ENCODE data around the gene CD9. TPM values are rescaled to one million over a fixed set of nuclear protein-coding genes. Genes with fewer than 3 reads are reported as not detected.
"Not testable (repeated sequence)": the region's sequence is repeated elsewhere in the genome, so short reads cannot be mapped to it uniquely, and the experiment has no call there.

The CD9 gene
- total and polyA plus RNA-seq, 12 donors, result 14.9 to 461 (median 276) TPM

DNA sequence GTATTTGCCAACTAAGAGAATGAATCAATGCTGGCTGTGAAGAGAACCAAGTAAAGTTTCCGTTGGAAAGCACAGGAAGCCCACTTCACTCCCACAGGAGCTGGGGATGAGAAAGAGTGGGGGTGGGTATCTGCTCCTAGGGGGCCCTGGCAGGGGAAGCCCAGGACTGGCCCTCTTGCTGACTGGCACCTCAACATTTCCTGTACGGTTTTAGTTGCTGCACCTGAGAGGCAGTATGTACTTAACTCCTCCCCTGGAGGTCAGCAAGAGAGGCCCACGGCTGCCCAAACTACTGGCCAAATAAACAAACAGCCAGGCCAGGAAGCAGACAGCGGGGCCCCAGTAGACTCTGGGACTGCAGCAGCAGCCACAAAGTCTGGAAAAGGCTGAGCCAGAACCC, 41.9 kb upstream of the CD9 start:
- Histone ChIP-seq H3K4me1 (replicated peaks in 1 of 2) (no peaks in the 10 kb centered on the region), H3K4me3 (no peak overlapping the region), H3K27ac (no peak overlapping the region), H3K36me3 (replicated peaks in 1 of 2) (no peaks in the 10 kb centered on the region), H3K27me3 (no peaks in the 10 kb centered on the region), H3K9me3 (replicated peaks in 1 of 3) (no peaks in the 10 kb centered on the region)
- no peak for DNase-seq
- WGBS, 4 donors, result 57 to 76% (median 66%) methylated on average over 4 of the region's 4 CpGs
- TF ChIP-seq POLR2A (IDR thresholded peaks at IDR 0.05), result no peak
- TF ChIP-seq, protein P1, sequence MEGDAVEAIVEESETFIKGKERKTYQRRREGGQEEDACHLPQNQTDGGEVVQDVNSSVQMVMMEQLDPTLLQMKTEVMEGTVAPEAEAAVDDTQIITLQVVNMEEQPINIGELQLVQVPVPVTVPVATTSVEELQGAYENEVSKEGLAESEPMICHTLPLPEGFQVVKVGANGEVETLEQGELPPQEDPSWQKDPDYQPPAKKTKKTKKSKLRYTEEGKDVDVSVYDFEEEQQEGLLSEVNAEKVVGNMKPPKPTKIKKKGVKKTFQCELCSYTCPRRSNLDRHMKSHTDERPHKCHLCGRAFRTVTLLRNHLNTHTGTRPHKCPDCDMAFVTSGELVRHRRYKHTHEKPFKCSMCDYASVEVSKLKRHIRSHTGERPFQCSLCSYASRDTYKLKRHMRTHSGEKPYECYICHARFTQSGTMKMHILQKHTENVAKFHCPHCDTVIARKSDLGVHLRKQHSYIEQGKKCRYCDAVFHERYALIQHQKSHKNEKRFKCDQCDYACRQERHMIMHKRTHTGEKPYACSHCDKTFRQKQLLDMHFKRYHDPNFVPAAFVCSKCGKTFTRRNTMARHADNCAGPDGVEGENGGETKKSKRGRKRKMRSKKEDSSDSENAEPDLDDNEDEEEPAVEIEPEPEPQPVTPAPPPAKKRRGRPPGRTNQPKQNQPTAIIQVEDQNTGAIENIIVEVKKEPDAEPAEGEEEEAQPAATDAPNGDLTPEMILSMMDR (IDR thresholded peaks at IDR 0.05), result no peak
- intact Hi-C loops (cut with DNase I), result no loop called here

DNA sequence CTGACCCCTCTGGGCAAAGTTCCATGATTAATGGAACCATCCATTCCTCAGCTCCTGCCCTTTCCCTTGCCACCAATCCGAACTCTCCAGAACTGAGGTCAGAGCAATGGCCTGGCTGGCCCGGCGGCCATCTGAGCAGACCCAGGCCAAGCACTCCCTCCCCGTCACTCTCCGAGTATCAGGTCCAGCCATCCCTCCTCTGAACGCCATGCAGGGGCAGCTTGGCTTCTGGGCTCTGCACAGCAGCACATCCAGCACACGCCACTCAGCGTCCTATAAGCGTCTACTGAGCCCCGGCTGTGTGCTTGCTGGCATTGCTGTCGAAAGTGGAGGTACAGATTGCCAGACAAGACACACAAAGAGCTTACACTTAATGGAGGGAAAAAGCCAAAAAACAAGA, 41.5 kb upstream of the CD9 start:
- no peak for DNase-seq
- Histone ChIP-seq H3K36me3 (replicated peaks in 1 of 2) (no peaks in the 10 kb centered on the region), H3K4me3 (no peak overlapping the region), H3K27me3 (no peaks in the 10 kb centered on the region), H3K27ac (no peak overlapping the region), H3K9me3 (replicated peaks in 1 of 3) (no peaks in the 10 kb centered on the region), H3K4me1 (replicated peaks in 1 of 2) (no peaks in the 10 kb centered on the region)
- TF ChIP-seq POLR2A (IDR thresholded peaks at IDR 0.05), result no peak
- TF ChIP-seq, protein P1 (IDR thresholded peaks at IDR 0.05), result no peak
- WGBS, 4 donors, result 84 to 89% (median 87%) methylated on average over 11 of the region's 11 CpGs
- intact Hi-C loops (cut with DNase I), result no loop called here

- H3K36me3 ChIP-seq (replicated peaks in 1 of 2); H3K9me3 ChIP-seq (replicated peaks in 1 of 3); DNase-seq; H3K4me3 ChIP-seq; H3K27me3 ChIP-seq; intact Hi-C loops (cut with DNase I); H3K27ac ChIP-seq; H3K4me1 ChIP-seq (replicated peaks in 1 of 2): not testable (repeated sequence)
- 86 to 91% (median 88%) methylated on average over 28 to 50 of the region's 50 CpGs for WGBS, 4 donors
Observed at GRCh38 chr12:6159166-6160011, 40.8 kb upstream of the CD9 start.

- WGBS, 4 donors, result 86 to 95% (median 88%) methylated on average over 19 of the region's 19 CpGs
- H3K27ac ChIP-seq; intact Hi-C loops (cut with DNase I); H3K36me3 ChIP-seq (replicated peaks in 1 of 2); DNase-seq; H3K4me3 ChIP-seq; H3K27me3 ChIP-seq; H3K4me1 ChIP-seq (replicated peaks in 1 of 2); H3K9me3 ChIP-seq (replicated peaks in 1 of 3): not testable (repeated sequence)
Observed at GRCh38 chr12:6160049-6160649, 40.1 kb upstream of the CD9 start.

GRCh38 chr12:6161124-6161882, 38.9 kb upstream of the CD9 start:
- H3K27me3 ChIP-seq, result no peaks in the 10 kb centered on the region
- WGBS, 4 donors, result 56 to 65% (median 63%) methylated on average over 12 to 16 of the region's 16 CpGs
- H3K36me3 ChIP-seq (replicated peaks in 1 of 2), result no peaks in the 10 kb centered on the region
- no peaks in the 10 kb centered on the region for H3K9me3 ChIP-seq (replicated peaks in 1 of 3)
- H3K4me1 ChIP-seq (replicated peaks in 1 of 2), result no peaks in the 10 kb centered on the region
- no peak overlapping the region for H3K4me3 ChIP-seq
- peak overlapping the region in 1 of 5 donors; percentile 25 for H3K27ac ChIP-seq
- DNase-seq, result peak in 1 of 7 donors; percentile 22
- no peak for TF ChIP-seq POLR2A (IDR thresholded peaks at IDR 0.05)
- TF ChIP-seq, protein P1 (IDR thresholded peaks at IDR 0.05), result no peak
- intact Hi-C loops (cut with DNase I), result no loop called here
